GM23248 (cell line): Measurements from ENCODE around the gene RNASE7.

Experiments used
- EZH2 ChIP-seq: fragments of 200-600 bp; sonication (generic); IDR thresholded peaks from 2 replicates; pipeline ENCODE4 v1.6.1; 2018; ENCODE audit warnings: antibody characterized with exemption, mild to moderate bottlenecking; ENCODE audit not compliant: insufficient read depth, poor library complexity, severe bottlenecking
- EZH2phosphoT487 ChIP-seq: fragments of 200-600 bp; sonication (generic); IDR thresholded peaks from 2 replicates; pipeline ENCODE4 v1.6.1; 2018; ENCODE audit warnings: antibody characterized with exemption, moderate library complexity, mild to moderate bottlenecking, low read depth; ENCODE audit not compliant: insufficient read depth

- TF ChIP-seq EZH2 (no peak), EZH2phosphoT487 (no peak)
Measured at GRCh38 chr14:21061347-21061668, 19.1 kb downstream of the RNASE7 start.
